COR-L47 (cell line): ENCODE data around the gene ELFN1.

Source experiments
- DNase-seq: peaks from one replicate; lab custom pipeline; 2025; lab: John Stamatoyannopoulos, UW

Gene ELFN1

GRCh38 chr7:1742555-1743303 lies 72.7 kb downstream of the ELFN1 start:
- peak; percentile 62 for DNase-seq

GRCh38 chr7:1743481-1744230 lies 73.6 kb downstream of the ELFN1 start:
- DNase-seq, result no peak

- DNase-seq, result no peak
Measured at GRCh38 chr7:1744296-1745017, 74.4 kb downstream of the ELFN1 start.

- no peak for DNase-seq
Measured at GRCh38 chr7:1745018-1745532, 75.0 kb downstream of the ELFN1 start.

GRCh38 chr7:1745576-1746490 lies 75.8 kb downstream of the ELFN1 start:
- DNase-seq, result no peak

GRCh38 chr7:1746491-1746975 lies 76.5 kb downstream of the ELFN1 start:
- DNase-seq, result no peak

- no peak for DNase-seq
Measured at GRCh38 chr7:1747004-1747801, 77.1 kb downstream of the ELFN1 start.

- no peak for DNase-seq
Measured at GRCh38 chr7:1748076-1748838, 78.2 kb downstream of the ELFN1 start.

GRCh38 chr7:1748839-1749173 lies 78.7 kb downstream of the ELFN1 start:
- DNase-seq, result no peak

GRCh38 chr7:1749351-1749863 lies 79.3 kb downstream of the ELFN1 start:
- no peak for DNase-seq

GRCh38 chr7:1749864-1750466 lies 79.9 kb downstream of the ELFN1 start:
- DNase-seq, result no peak

- DNase-seq, result no peak
Measured at GRCh38 chr7:1750541-1751021, 80.5 kb downstream of the ELFN1 start.

GRCh38 chr7:1752111-1752510 lies 82.0 kb downstream of the ELFN1 start:
- no peak for DNase-seq

GRCh38 chr7:1752771-1753563 lies 82.9 kb downstream of the ELFN1 start:
- no peak for DNase-seq

- no peak for DNase-seq
Measured at GRCh38 chr7:1753564-1753867, 83.4 kb downstream of the ELFN1 start.

GRCh38 chr7:1754345-1754908 lies 84.3 kb downstream of the ELFN1 start:
- no peak for DNase-seq

GRCh38 chr7:1755783-1756625 lies 85.9 kb downstream of the ELFN1 start:
- no peak for DNase-seq
